Neural progenitor cell (in vitro differentiated cells): ENCODE measurements around the gene RTP5.

Experiments used
- EZH2 ChIP-seq: fragments of 200-600 bp; sonication (generic); IDR thresholded peaks from 2 replicates; pipeline ENCODE4 v1.6.1; 2017; ENCODE audit warnings: antibody characterized with exemption, mild to moderate bottlenecking, moderate library complexity
- TF ChIP-seq, protein P1 (sequence below): fragments of 200-600 bp; sonication (generic); IDR thresholded peaks from 2 replicates; pipeline ENCODE4 v1.5.1; 2017; ENCODE audit warnings: antibody characterized with exemption, mild to moderate bottlenecking

DNA sequence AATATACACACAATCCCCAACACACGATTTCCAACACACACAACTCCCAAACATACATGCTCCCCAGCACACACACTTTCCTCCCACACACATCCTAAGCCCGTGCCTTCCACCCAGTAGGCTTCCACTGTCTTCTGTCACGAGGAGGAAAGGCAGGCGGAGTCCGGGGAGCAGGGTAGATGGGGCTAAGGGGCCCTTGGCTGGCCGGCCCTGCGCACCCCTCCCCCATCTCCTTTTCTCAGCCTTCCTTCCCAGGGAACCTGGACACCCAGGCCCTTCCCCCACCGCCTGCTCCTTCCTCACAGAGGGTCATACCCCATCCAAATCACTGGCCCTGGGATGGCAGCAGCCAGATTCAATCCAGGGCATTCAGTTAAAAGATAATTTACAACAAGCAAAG lies 7.4 kb upstream of the RTP5 start:
- TF ChIP-seq, protein P1, sequence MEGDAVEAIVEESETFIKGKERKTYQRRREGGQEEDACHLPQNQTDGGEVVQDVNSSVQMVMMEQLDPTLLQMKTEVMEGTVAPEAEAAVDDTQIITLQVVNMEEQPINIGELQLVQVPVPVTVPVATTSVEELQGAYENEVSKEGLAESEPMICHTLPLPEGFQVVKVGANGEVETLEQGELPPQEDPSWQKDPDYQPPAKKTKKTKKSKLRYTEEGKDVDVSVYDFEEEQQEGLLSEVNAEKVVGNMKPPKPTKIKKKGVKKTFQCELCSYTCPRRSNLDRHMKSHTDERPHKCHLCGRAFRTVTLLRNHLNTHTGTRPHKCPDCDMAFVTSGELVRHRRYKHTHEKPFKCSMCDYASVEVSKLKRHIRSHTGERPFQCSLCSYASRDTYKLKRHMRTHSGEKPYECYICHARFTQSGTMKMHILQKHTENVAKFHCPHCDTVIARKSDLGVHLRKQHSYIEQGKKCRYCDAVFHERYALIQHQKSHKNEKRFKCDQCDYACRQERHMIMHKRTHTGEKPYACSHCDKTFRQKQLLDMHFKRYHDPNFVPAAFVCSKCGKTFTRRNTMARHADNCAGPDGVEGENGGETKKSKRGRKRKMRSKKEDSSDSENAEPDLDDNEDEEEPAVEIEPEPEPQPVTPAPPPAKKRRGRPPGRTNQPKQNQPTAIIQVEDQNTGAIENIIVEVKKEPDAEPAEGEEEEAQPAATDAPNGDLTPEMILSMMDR, result no peak
- TF ChIP-seq EZH2, result no peak
